ENCODE data around the gene MSL1.
A peak's percentile ranks its signal among the peaks of the same experiment; 100 is the strongest.

MSL1 gene

GRCh38 chr17:40090237-40091119 is 31.3 kb upstream of the MSL1 start:
- no peak for DNase-seq (ENCODE audit: low spot score)

- no peak for DNase-seq (ENCODE audit: low spot score)
These were observed 29.9 kb upstream of the MSL1 start for GRCh38 chr17:40091691-40092397.

GRCh38 chr17:40092581-40092980 is 29.2 kb upstream of the MSL1 start:
- DNase-seq (ENCODE audit: low spot score): peak; percentile 47

GRCh38 chr17:40093005-40093579 is 28.7 kb upstream of the MSL1 start:
- peak; percentile 22 for DNase-seq (ENCODE audit: low spot score)

GRCh38 chr17:40093580-40094201 is 28.1 kb upstream of the MSL1 start:
- DNase-seq (ENCODE audit: low spot score): peak; percentile 27

- DNase-seq (ENCODE audit: low spot score): no peak
These were observed 26.9 kb upstream of the MSL1 start for GRCh38 chr17:40094874-40095273.

- no peak for DNase-seq (ENCODE audit: low spot score)
These were observed 26.3 kb upstream of the MSL1 start for GRCh38 chr17:40095351-40095943.

- DNase-seq (ENCODE audit: low spot score): no peak
These were observed 25.6 kb upstream of the MSL1 start for GRCh38 chr17:40095944-40096791.

- no peak for DNase-seq (ENCODE audit: low spot score)
These were observed 24.7 kb upstream of the MSL1 start for GRCh38 chr17:40097087-40097486.

GRCh38 chr17:40097931-40098845 is 23.6 kb upstream of the MSL1 start:
- peak; percentile 57 for DNase-seq (ENCODE audit: low spot score)

GRCh38 chr17:40098846-40099618 is 22.7 kb upstream of the MSL1 start:
- DNase-seq (ENCODE audit: low spot score): peak; percentile 95

- no peak for DNase-seq (ENCODE audit: low spot score)
These were observed 22.0 kb upstream of the MSL1 start for GRCh38 chr17:40099619-40100418.

GRCh38 chr17:40100419-40100668 is 21.4 kb upstream of the MSL1 start, which contains the start of gene NR1D1:
NR1D1 (minus strand) TSS chr17:40100589; CDS start chr17:40100094, 495 bp downstream.
- no peak for DNase-seq (ENCODE audit: low spot score)

GRCh38 chr17:40100669-40101366 is 21.0 kb upstream of the MSL1 start:
- peak; percentile 97 for DNase-seq (ENCODE audit: low spot score)

GRCh38 chr17:40101367-40102210 is 20.2 kb upstream of the MSL1 start:
- no peak for DNase-seq (ENCODE audit: low spot score)

- DNase-seq (ENCODE audit: low spot score): no peak
These were observed 18.6 kb upstream of the MSL1 start for GRCh38 chr17:40103071-40103661.

GRCh38 chr17:40103688-40104087 is 18.1 kb upstream of the MSL1 start:
- no peak for DNase-seq (ENCODE audit: low spot score)

Measured in AG20443 (cell line).